ENCODE data around the gene MOB4. TPM values are rescaled to one million over a fixed set of nuclear protein-coding genes. Genes with fewer than 3 reads are reported as not detected.
A peak's percentile ranks its signal among the peaks of the same experiment; 100 is the strongest.

MOB4 gene
- total and polyA plus RNA-seq, 4 donors = 24.0 to 36.1 (median 25.4) TPM

- H3K27ac ChIP-seq (ENCODE audit: low read depth in 1 of 2, low read length in 2 of 2) = no peak overlapping the region
Observed at GRCh38 chr2:197502685-197503084, 13.2 kb upstream of the MOB4 start.

GRCh38 chr2:197504000-197504399, 11.9 kb upstream of the MOB4 start:
- Histone ChIP-seq H3K4me3 (ENCODE audit: low read length in 2 of 2) (no peak overlapping the region), H3K27me3 (ENCODE audit: control insufficient read depth in 1 of 2, insufficient read depth in 2 of 2, low read length in 1 of 2) (no peaks in the 10 kb centered on the region), H3K4me1 (ENCODE audit: control insufficient read depth in 1 of 2, insufficient read depth in 2 of 2, low read length in 2 of 2) (no peaks in the 10 kb centered on the region), H3K27ac (ENCODE audit: low read depth in 1 of 2, low read length in 2 of 2) (no peak overlapping the region), H3K9me3 (ENCODE audit: control insufficient read depth, low read length) (no peaks in the 10 kb centered on the region), H3K36me3 (ENCODE audit: control insufficient read depth in 1 of 2, insufficient read depth in 2 of 2, low read length in 1 of 2) (no peaks in the 10 kb centered on the region)
- WGBS, 2 donors = 93 to 94% methylated on average over 2 of the region's 2 CpGs
- DNase-seq = no peak
- intact Hi-C loops (cut with DNase I) = loop anchor here in 1 of 2 donors (5.0 kb wide), 2 partner anchors 67 to 203 kb away; partner anchors contain the start of genes MARS2 and SF3B1
- no peak for ATAC-seq (ENCODE audit: low FRiP score)

More at GRCh38 chr2:197502685-197503084, 13.2 kb upstream of the MOB4 start:
- 74 to 78% methylated on average over 4 of the region's 4 CpGs for WGBS, 2 donors
- Histone ChIP-seq H3K36me3 (ENCODE audit: control insufficient read depth in 1 of 2, insufficient read depth in 2 of 2, low read length in 1 of 2) (no peaks in the 10 kb centered on the region), H3K27me3 (ENCODE audit: control insufficient read depth in 1 of 2, insufficient read depth in 2 of 2, low read length in 1 of 2) (no peaks in the 10 kb centered on the region), H3K4me3 (ENCODE audit: low read length in 2 of 2) (no peak overlapping the region), H3K4me1 (ENCODE audit: control insufficient read depth in 1 of 2, insufficient read depth in 2 of 2, low read length in 2 of 2) (no peaks in the 10 kb centered on the region), H3K9me3 (ENCODE audit: control insufficient read depth, low read length) (no peaks in the 10 kb centered on the region)
- intact Hi-C loops (cut with DNase I) = loop anchor here in 1 of 2 donors (5.0 kb wide), 2 partner anchors 65 to 205 kb away; partner anchors contain the start of genes MARS2 and SF3B1
- no peak for DNase-seq
- ATAC-seq (ENCODE audit: low FRiP score) = no peak

- no peak overlapping the region for H3K27ac ChIP-seq (ENCODE audit: low read depth in 1 of 2, low read length in 2 of 2)
- intact Hi-C loops (cut with DNase I) = loop anchor here in 1 of 2 donors (5.0 kb wide), 2 partner anchors 67 to 203 kb away; partner anchors contain the start of genes MARS2 and SF3B1
- no peak overlapping the region for H3K4me3 ChIP-seq (ENCODE audit: low read length in 2 of 2)
- H3K36me3 ChIP-seq (ENCODE audit: control insufficient read depth in 1 of 2, insufficient read depth in 2 of 2, low read length in 1 of 2) = no peaks in the 10 kb centered on the region
- no peaks in the 10 kb centered on the region for H3K9me3 ChIP-seq (ENCODE audit: control insufficient read depth, low read length)
- H3K4me1 ChIP-seq (ENCODE audit: control insufficient read depth in 1 of 2, insufficient read depth in 2 of 2, low read length in 2 of 2) = no peaks in the 10 kb centered on the region
- no peaks in the 10 kb centered on the region for H3K27me3 ChIP-seq (ENCODE audit: control insufficient read depth in 1 of 2, insufficient read depth in 2 of 2, low read length in 1 of 2)
- ATAC-seq (ENCODE audit: low FRiP score) (no peak), DNase-seq (no peak)
- 94% methylated on average over 6 of the region's 6 CpGs for WGBS, 2 donors
Observed at GRCh38 chr2:197504512-197504911, 11.4 kb upstream of the MOB4 start.

- no peaks in the 10 kb centered on the region for H3K9me3 ChIP-seq (ENCODE audit: control insufficient read depth, low read length)
- H3K4me1 ChIP-seq (ENCODE audit: control insufficient read depth in 1 of 2, insufficient read depth in 2 of 2, low read length in 2 of 2) = no peaks in the 10 kb centered on the region
- intact Hi-C loops (cut with DNase I) = no loop called here
- H3K27me3 ChIP-seq (ENCODE audit: control insufficient read depth in 1 of 2, insufficient read depth in 2 of 2, low read length in 1 of 2) = no peaks in the 10 kb centered on the region
- DNase-seq = no peak
- H3K36me3 ChIP-seq (ENCODE audit: control insufficient read depth in 1 of 2, insufficient read depth in 2 of 2, low read length in 1 of 2) = no peaks in the 10 kb centered on the region
- H3K4me3 ChIP-seq (ENCODE audit: low read length in 2 of 2) = no peak overlapping the region
- ATAC-seq (ENCODE audit: low FRiP score) = no peak
- WGBS, 2 donors = 91 to 93% methylated on average over 5 of the region's 5 CpGs
- H3K27ac ChIP-seq (ENCODE audit: low read depth in 1 of 2, low read length in 2 of 2) = no peak overlapping the region
Observed at GRCh38 chr2:197506658-197507057, 9.2 kb upstream of the MOB4 start.

- H3K27me3 ChIP-seq (ENCODE audit: control insufficient read depth in 1 of 2, insufficient read depth in 2 of 2, low read length in 1 of 2) = no peaks in the 10 kb centered on the region
- WGBS, 2 donors = 96% methylated on average over 5 of the region's 5 CpGs
- H3K9me3 ChIP-seq (ENCODE audit: control insufficient read depth, low read length) = no peaks in the 10 kb centered on the region
- no peaks in the 10 kb centered on the region for H3K4me1 ChIP-seq (ENCODE audit: control insufficient read depth in 1 of 2, insufficient read depth in 2 of 2, low read length in 2 of 2)
- no peak overlapping the region for H3K4me3 ChIP-seq (ENCODE audit: low read length in 2 of 2)
- no peaks in the 10 kb centered on the region for H3K36me3 ChIP-seq (ENCODE audit: control insufficient read depth in 1 of 2, insufficient read depth in 2 of 2, low read length in 1 of 2)
- no peak for ATAC-seq (ENCODE audit: low FRiP score)
- intact Hi-C loops (cut with DNase I) = loop anchor here in 1 of 2 donors (10.0 kb wide), 1 partner anchor 261 kb away; no protein-coding TSS in a partner anchor
- no peak overlapping the region for H3K27ac ChIP-seq (ENCODE audit: low read depth in 1 of 2, low read length in 2 of 2)
- no peak for DNase-seq
Observed at GRCh38 chr2:197513915-197514314, 2.0 kb upstream of the MOB4 start.

- Histone ChIP-seq H3K4me1 (ENCODE audit: control insufficient read depth in 1 of 2, insufficient read depth in 2 of 2, low read length in 2 of 2) (no peaks in the 10 kb centered on the region), H3K9me3 (ENCODE audit: control insufficient read depth, low read length) (no peaks in the 10 kb centered on the region), H3K27me3 (ENCODE audit: control insufficient read depth in 1 of 2, insufficient read depth in 2 of 2, low read length in 1 of 2) (no peaks in the 10 kb centered on the region), H3K27ac (ENCODE audit: low read depth in 1 of 2, low read length in 2 of 2) (peak overlapping the region; percentile 45 to 84), H3K4me3 (ENCODE audit: low read length in 2 of 2) (peak overlapping the region in 1 of 2 donors; percentile 53), H3K36me3 (ENCODE audit: control insufficient read depth in 1 of 2, insufficient read depth in 2 of 2, low read length in 1 of 2) (no peaks in the 10 kb centered on the region)
- ATAC-seq (ENCODE audit: low FRiP score) = no peak
- DNase-seq = no peak
- intact Hi-C loops (cut with DNase I) = loop anchor here in 1 of 2 donors (1.0 to 10.0 kb wide), 2 partner anchors 14 to 260 kb away; partner anchors contain the start of gene HSPE1
- WGBS, 2 donors = 73 to 76% methylated on average over 3 of the region's 3 CpGs
Observed at GRCh38 chr2:197514754-197515153, 1.1 kb upstream of the MOB4 start.

- 0% methylated on average over 16 of the region's 16 CpGs for WGBS, 2 donors
- DNase-seq (no peak), ATAC-seq (ENCODE audit: low FRiP score) (peak; percentile 1)
- Histone ChIP-seq H3K9me3 (ENCODE audit: control insufficient read depth, low read length) (no peaks in the 10 kb centered on the region), H3K27ac (ENCODE audit: low read depth in 1 of 2, low read length in 2 of 2) (peak overlapping the region; percentile 84 to 94), H3K4me1 (ENCODE audit: control insufficient read depth in 1 of 2, insufficient read depth in 2 of 2, low read length in 2 of 2) (no peaks in the 10 kb centered on the region), H3K36me3 (ENCODE audit: control insufficient read depth in 1 of 2, insufficient read depth in 2 of 2, low read length in 1 of 2) (no peaks in the 10 kb centered on the region), H3K27me3 (ENCODE audit: control insufficient read depth in 1 of 2, insufficient read depth in 2 of 2, low read length in 1 of 2) (no peaks in the 10 kb centered on the region), H3K4me3 (ENCODE audit: low read length in 2 of 2) (peak overlapping the region; percentile 53 to 75)
- intact Hi-C loops (cut with DNase I) = loop anchor here in 1 of 2 donors (1.0 to 10.0 kb wide), 2 partner anchors 15 to 259 kb away; partner anchors contain the start of gene HSPE1
Observed at GRCh38 chr2:197515315-197515738, 539 bp upstream of the MOB4 start.

- Histone ChIP-seq H3K9me3 (ENCODE audit: control insufficient read depth, low read length) (no peaks in the 10 kb centered on the region), H3K36me3 (ENCODE audit: control insufficient read depth in 1 of 2, insufficient read depth in 2 of 2, low read length in 1 of 2) (no peaks in the 10 kb centered on the region), H3K4me3 (ENCODE audit: low read length in 2 of 2) (peak overlapping the region; percentile 67 to 73), H3K27me3 (ENCODE audit: control insufficient read depth in 1 of 2, insufficient read depth in 2 of 2, low read length in 1 of 2) (no peaks in the 10 kb centered on the region), H3K4me1 (ENCODE audit: control insufficient read depth in 1 of 2, insufficient read depth in 2 of 2, low read length in 2 of 2) (no peaks in the 10 kb centered on the region), H3K27ac (ENCODE audit: low read depth in 1 of 2, low read length in 2 of 2) (peak overlapping the region in 1 of 2 donors; percentile 57)
- DNase-seq (no peak), ATAC-seq (ENCODE audit: low FRiP score) (peak; percentile 44)
- 0% methylated on average over 17 of the region's 17 CpGs for WGBS, 2 donors
- intact Hi-C loops (cut with DNase I) = loop anchor here in 1 of 2 donors (10.0 kb wide), 1 partner anchor 258 kb away; no protein-coding TSS in a partner anchor
Observed at GRCh38 chr2:197516393-197516761, 511 bp downstream of the MOB4 start.

- Histone ChIP-seq H3K27me3 (ENCODE audit: control insufficient read depth in 1 of 2, insufficient read depth in 2 of 2, low read length in 1 of 2) (no peaks in the 10 kb centered on the region), H3K9me3 (ENCODE audit: control insufficient read depth, low read length) (no peaks in the 10 kb centered on the region), H3K27ac (ENCODE audit: low read depth in 1 of 2, low read length in 2 of 2) (no peak overlapping the region), H3K4me3 (ENCODE audit: low read length in 2 of 2) (peak overlapping the region; percentile 67 to 73), H3K36me3 (ENCODE audit: control insufficient read depth in 1 of 2, insufficient read depth in 2 of 2, low read length in 1 of 2) (no peaks in the 10 kb centered on the region), H3K4me1 (ENCODE audit: control insufficient read depth in 1 of 2, insufficient read depth in 2 of 2, low read length in 2 of 2) (no peaks in the 10 kb centered on the region)
- 13 to 16% methylated on average over 2 of the region's 2 CpGs for WGBS, 2 donors
- DNase-seq = no peak
- intact Hi-C loops (cut with DNase I) = loop anchor here in 1 of 2 donors (10.0 kb wide), 1 partner anchor 258 kb away; no protein-coding TSS in a partner anchor
- no peak for ATAC-seq (ENCODE audit: low FRiP score)
Observed at GRCh38 chr2:197517150-197517549, 1.3 kb downstream of the MOB4 start.
